NT2/D1 (cell line): ENCODE measurements around the gene ZNF221.

Source experiments
- YY1 ChIP-seq: IDR thresholded peaks from 2 replicates; pipeline ENCODE4 v1.6.1; 2011; ENCODE audit not compliant: insufficient read length, insufficient read depth
- ZNF274 ChIP-seq: IDR thresholded peaks from 2 replicates; pipeline ENCODE4 v1.6.1; 2011; ENCODE audit warnings: mild to moderate bottlenecking, low read depth, low read length

DNA sequence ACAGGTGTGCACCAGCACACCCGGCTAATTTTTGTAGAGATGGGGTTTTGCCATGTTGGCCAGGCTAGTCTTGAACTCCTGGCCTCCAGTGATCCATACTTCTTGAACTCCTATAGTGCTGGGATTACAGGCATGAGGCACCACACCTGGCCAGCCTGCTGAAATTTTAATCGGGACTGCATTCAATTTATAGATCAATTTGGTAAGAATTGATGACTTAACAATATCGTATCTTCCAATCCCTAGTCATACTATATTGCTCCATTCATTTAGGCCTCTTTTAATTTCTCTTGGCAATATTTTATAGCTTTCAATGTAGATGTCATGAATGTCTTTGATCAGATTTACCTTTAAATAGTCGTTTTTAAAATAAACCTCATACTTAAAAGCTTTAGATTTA lies 10.3 kb upstream of the ZNF221 start:
- TF ChIP-seq ZNF274 (no peak), YY1 (no peak)
